HG03175 (cell line): ENCODE measurements around the gene CSPG4.
"Not testable (repeated sequence)": the region's sequence is repeated elsewhere in the genome, so short reads cannot be mapped to it uniquely, and the experiment has no call there.

Experiments
- ATAC-seq: cut with Tn5 transposase; IDR thresholded peaks from one replicate; pipeline ENCODE4 v1.9.1; 2021; ENCODE audit warnings: mild to moderate bottlenecking, moderate library complexity; ENCODE audit not compliant: unreplicated experiment

The CSPG4 gene

DNA sequence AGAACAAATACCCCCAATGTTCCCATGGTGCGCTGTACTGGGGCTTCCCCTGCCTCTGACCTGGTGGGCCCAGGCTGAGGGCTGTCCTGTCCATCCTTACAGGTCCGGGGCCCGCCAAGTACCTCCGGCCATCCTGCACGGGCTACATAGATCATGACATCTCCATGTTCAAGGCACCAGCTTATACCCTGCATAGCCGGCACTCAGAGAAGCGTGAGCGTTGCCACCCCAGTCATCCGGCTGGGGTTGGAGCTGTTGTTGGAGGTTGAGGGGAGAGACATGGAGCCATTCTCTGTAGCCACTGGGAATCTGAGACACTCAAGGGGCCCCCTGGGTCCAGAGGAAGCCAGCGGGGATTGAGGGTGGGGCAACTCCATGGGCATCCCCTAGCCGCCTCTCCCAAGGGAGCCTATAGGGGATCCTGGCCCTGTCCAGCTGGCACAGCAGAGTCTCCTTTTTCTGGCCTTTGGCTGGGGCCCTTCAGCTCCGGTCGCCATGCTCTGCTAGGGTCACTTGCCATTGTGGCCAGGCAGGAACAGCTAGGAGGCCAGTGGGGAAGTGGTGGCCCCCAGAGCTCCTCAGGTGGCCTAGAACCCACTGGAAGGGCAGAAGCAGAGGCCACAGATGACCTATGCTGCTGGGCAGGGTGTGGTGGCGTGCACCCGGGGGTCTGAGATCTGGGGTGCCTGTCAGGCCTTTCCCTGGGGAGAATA lies 12.5 kb upstream of the CSPG4 start:
- ATAC-seq: no peak

DNA sequence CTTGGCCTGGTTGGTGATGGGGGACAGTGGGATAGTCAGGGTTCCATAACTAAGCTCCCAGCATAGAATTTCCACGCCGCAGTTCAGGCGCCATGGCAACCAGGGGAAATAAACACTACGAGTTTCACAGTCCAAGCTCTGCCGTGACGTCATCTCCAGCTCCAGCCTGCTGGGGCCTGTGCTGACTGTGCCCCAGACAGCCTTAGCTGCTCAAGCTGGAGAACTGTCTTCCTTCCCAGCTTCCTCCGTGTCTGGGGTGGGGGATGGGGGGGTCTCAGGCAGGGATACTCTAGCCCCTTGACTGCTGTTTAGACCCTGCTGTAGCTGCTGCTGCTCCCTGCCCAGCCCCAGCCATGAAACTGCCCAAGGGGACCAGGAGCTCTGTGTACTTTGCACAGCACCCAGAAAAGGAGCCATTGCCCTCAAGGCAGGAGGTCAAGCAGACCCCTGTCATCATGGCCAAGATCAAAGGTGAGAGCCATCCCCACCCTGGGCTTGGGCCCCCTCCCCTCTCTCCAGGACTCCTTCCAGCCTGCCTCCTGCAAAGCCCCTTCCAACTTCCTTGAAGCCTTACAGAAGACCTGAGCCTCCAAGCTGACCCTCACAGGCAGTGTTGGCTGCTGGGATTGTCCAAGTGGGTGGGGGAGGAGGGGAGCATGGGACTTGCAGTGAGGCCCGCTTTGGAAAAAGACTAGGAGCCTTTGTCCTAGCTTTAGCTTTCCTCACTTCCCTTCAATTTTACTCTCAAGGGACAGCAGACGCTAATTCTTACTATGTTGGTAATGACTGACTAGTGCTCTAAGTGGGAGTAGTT lies 11.4 kb upstream of the CSPG4 start:
- no peak for ATAC-seq

GRCh38 chr15:75723171-75723846 lies 10.7 kb upstream of the CSPG4 start:
- no peak for ATAC-seq

DNA sequence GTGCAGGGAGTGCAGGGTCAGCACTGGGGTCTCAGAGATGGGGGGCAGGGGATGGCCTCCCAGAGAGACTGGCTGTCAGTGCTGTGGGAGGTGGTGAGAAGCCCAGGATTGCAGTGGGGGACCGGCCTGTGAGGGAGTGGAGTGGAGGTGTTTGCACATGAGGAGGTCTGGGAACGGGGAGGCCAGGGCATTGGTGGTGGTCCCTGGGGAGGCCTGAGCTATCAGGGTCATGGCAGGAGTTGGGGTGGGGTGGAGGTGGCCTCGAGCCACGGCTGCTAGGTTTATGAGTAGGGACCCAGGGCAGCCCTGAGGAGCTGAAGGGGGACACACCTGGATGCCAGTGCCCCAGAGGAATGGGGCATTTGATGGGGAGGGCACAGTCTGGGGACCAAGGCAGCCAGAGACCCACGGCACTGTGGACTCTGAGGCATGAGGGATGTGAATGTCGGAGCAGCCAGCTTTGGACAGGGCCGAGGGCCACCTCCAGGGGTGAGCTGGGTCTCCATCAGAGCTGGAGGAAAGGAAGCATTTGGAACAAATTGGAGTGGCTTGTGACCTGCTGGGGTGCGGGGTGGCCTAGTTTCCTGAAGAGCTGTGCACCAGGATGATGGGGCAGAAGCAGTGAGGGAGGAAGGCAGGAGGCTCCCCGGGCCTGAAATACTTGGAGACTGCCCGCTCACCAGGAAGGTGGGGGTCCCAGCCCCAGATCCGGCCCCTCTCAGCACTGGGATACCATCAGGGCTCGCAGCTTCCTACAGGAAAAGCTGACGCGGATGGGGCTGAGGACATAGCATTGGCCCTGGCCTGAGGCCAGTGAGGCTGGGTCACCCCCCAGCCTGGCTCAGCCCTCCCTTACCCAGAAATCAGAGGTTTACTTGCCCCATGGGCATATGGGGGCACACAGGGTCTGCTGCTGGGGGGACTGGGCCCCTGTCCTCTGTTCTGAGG lies 9.5 kb upstream of the CSPG4 start:
- ATAC-seq: no peak

DNA sequence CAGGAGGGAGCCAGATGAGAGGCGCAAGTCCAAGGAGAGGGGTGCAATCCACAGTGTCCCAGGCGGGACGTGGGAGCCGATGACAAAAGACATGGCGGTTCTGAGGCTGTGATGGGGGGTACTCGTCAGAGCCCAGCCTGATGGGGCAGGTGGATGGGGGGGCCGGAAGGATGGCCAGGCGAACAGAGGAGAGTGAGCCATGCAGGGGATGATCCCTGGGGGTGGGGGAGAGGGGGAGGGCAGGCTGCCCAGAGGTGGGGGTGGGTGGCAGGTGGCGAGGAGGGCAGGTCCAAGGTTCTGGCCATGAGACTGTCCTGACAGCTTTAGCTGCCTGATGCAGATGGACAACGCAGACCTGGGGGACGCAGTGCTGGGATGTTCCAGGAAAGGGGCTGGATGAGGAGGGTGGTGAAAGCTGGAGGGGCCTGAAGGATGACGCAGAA lies 8.9 kb upstream of the CSPG4 start:
- no peak for ATAC-seq

GRCh38 chr15:75720787-75721479 lies 8.3 kb upstream of the CSPG4 start:
- no peak for ATAC-seq

DNA sequence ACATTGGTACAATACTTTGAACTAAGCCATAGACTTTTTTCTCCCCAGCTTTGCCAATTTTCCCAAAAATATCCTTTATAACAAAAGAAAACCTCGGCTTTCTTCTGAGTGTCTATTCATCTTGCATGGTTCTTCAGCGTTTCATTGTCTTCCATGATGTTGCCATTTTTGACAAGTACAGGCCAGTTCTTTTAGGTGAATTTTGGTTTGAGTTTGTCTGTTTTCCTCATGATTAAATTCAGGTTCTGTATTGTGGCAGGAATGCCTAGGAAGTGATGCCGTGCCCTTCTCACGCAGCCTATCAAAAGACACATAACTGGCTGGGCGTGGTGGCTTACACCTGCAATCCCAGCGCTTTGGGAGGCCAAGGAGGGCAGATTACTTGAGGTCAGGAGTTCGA lies 7.6 kb upstream of the CSPG4 start:
- ATAC-seq: no peak

- ATAC-seq: no peak
These were observed 5.7 kb upstream of the CSPG4 start for GRCh38 chr15:75718328-75718727.

DNA sequence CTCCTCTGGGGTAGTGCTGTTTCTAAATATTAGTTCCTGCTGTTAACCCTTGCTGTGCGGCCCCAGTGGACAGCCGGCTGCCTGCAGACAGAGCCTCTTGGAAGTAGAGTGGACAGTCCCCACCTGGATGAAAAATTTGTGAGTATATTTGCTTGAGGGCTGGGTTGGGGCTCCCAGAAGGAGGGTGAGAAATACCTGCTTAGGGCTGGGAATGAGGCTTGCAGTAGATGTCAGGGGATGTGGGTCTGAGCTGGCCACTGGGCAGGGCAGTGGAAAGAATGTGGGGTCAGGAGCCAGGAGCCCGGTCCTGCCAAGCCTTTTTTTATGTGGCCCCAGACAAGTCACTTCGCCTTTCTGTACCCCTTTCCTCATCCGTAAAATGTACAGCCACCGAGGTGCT lies 4.4 kb upstream of the CSPG4 start:
- ATAC-seq: not testable (repeated sequence)

DNA sequence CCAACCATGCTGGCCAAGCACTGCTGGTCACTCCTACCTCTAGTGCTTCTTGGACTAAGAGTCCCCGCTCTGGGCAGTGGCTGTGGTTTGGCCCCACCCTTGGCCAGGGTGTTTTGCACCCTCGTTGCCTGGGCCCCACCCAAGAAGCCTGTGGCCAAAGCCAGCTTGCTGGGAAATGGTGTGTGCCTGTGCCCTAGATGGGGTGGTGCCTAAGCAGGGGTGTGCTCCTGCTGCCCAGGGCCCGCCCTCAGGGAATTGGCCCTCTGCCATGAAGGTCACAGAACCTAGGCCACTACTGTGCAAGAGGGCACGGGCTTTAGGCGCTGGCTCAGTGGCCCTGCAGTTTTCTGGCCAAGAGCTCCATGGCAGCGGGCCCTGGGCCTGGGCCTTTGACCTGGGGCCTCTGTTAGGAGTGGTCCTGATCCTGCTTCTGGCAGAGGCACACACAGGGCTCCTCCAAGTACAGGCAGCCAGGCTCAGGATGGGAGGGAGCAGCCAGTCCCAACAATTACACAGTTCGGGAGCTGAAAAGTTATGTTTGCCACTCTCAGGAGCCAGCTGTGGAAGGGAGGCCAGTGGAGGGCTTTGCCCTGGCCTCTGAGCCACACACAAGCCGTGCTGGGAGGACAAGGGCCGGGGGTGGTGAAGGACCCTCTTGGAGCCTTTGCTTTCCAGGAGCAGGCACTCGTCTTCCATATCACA lies 3.8 kb upstream of the CSPG4 start:
- not testable (repeated sequence) for ATAC-seq

- not testable (repeated sequence) for ATAC-seq
These were observed 2.7 kb upstream of the CSPG4 start for GRCh38 chr15:75715312-75715832.

DNA sequence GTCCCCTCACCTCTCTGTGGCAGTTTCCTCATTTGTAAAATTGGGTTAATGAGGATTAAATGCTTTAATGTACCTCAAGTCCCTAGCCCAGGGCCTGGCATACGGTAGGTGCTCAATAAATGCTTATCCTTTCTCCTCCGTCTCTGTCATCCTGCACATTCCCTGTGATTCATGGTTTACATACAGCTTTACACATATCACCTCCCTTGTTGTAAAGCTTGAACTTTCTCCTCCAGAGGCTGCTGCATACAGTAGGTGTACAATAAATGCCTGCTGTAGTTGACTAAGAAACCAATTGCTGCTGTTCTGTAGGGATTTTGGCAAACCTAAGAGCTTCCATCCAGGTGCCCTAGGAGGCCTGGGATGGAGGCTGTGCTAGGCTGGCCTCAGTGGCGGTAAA lies 1.5 kb upstream of the CSPG4 start:
- no peak for ATAC-seq

GRCh38 chr15:75713338-75713895 lies 769 bp upstream of the CSPG4 start:
- ATAC-seq: no peak

DNA sequence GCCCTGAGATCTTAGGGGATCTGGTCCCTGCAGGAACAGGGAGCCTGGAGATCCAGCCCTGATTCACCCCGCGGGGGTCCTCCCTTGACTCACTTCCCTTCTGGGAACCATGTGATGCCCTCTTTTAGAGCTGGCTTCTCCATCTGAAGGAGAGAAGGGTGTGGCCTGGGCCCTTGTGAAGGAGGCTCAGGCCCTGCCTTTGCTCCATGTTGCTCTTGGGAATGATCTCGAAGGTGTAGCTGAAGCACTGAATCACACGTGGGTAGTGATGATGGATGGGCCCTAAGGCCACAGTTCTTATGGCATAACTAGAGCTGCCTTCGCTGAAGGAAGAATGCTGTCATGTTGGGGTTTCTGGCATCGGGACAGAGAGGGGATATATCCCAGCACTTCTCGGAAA lies 1.2 kb downstream of the CSPG4 start:
- not testable (repeated sequence) for ATAC-seq

DNA sequence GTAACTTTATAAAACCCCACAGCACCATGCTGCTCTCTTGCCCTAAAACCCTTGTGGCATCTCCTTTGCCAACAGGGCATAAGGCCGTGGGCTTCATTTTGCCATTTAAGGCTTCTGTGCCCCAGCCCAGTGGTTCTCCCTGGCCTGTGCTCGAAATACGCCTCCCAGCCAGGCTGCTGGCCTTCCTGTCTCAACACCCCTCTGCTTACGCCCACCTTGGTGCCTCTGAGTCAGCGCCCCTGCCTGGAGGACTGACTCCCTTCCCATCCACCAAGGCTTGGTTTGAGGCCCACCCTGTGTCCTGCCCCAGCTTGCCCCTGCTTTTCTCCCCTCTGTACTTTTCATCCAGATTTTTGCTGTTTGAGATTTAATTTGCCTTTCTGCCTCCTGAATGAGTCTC lies 1.8 kb downstream of the CSPG4 start:
- not testable (repeated sequence) for ATAC-seq

GRCh38 chr15:75709458-75709857 lies 3.2 kb downstream of the CSPG4 start:
- not testable (repeated sequence) for ATAC-seq

GRCh38 chr15:75706682-75706954 lies 6.0 kb downstream of the CSPG4 start:
- no peak for ATAC-seq

DNA sequence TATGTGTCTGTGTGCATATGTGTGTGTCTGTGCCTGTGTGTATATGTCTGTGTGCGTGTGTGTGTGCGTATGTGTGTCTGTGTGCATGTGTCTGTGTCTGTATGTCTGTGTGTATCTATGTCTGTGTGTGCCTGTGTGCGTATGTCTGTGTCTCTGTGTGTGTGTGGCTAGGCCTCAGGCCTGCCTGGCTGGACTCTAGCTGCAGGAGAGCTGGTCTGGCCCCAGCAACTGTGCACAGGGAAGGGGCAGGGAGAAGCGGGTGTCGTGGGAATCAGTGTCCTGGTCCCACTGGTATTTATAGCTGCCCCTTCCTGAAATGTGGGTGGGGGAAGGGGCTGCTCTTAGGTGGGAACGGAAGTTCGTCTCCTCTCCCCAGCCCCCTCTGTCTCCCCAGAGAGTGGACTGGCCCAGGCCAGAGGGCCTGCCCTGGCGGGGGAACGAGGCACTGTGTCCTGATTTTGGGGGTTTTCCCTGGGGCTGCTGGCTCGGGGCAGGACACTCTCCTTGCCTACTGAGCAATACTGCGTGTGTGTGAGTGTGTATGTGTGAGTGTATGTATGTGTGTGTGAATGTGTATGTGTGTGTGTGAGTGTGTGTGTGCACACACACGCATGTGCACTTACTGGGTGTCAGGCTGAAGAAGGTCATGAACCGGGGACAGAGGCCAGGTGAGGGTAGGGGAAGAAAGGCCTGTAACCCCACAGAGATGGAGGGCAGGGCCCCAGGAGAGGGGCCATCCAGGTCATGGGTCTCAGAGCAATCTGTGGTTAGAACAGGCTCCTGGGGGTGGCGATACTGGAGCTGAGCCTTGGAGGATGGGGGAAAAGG lies 6.6 kb downstream of the CSPG4 start:
- no peak for ATAC-seq
